PC-9 (cell line): Measurements from ENCODE around the gene MVD. TPM values are rescaled to one million over a fixed set of nuclear protein-coding genes. Genes with fewer than 3 reads are reported as not detected.

ENCODE experiments used
- BruUV-seq: library from RNA; stranded (reverse); fragments of 400-500 nt; replicated peaks from 2 replicates; lab custom pipeline; 2021; lab: Mats Ljungman, UMichigan
- CTCF ChIA-PET: fragments of 300-600 bp; sonication (Branson Sonifier 250); formaldehyde crosslinking; loops from one replicate; lab custom pipeline; 2022; ENCODE audit warnings: antibody characterized with exemption; lab: Charles Lee
- POLR2A ChIA-PET: fragments of 300-600 bp; sonication (Branson Sonifier 250); formaldehyde crosslinking; loops from one replicate; lab custom pipeline; 2022; ENCODE audit warnings: antibody characterized with exemption; ENCODE audit not compliant: unreplicated experiment; lab: Charles Lee
- DNase-seq, 2 experiments: peaks; one replicate each; pipeline versions ENCODE4 v3.0.0 to v3.0.0-alpha.2; 2015 to 2022; ENCODE audit warnings: mixed read lengths in 1 of 2
- H2AFZ ChIP-seq: fragments of 200-600 bp; sonication (generic); 2 replicates; pipeline ENCODE4 v1.8.1; 2017; ENCODE audit warnings: antibody characterized with exemption
- H3F3A ChIP-seq: fragments of 200-600 bp; sonication (generic); 2 replicates; pipeline ENCODE4 v1.8.1; 2017; ENCODE audit warnings: antibody characterized with exemption, mild to moderate bottlenecking, low read depth; ENCODE audit not compliant: insufficient read depth
- H3K27ac ChIP-seq: fragments of 200-600 bp; sonication (generic); 2 replicates; pipeline ENCODE4 v1.6.1; 2016; ENCODE audit warnings: mixed run types
- H3K27me3 ChIP-seq: fragments of 200-600 bp; sonication (generic); 2 replicates; pipeline ENCODE4 v1.6.1; 2016; ENCODE audit warnings: low read depth, mixed run types; ENCODE audit not compliant: insufficient read depth
- H3K36me3 ChIP-seq: fragments of 200-600 bp; sonication (generic); 2 replicates; pipeline ENCODE4 v1.6.1; 2016; ENCODE audit warnings: low read depth, mixed run types
- H3K4me1 ChIP-seq: fragments of 200-600 bp; sonication (generic); replicated peaks from 2 replicates; pipeline ENCODE4 v1.6.1; 2016; ENCODE audit warnings: mixed run types; ENCODE audit not compliant: insufficient read depth
- H3K4me2 ChIP-seq: fragments of 200-600 bp; sonication (generic); 2 replicates; pipeline ENCODE4 v1.6.1; 2017; ENCODE audit warnings: mixed run types
- H3K4me3 ChIP-seq: fragments of 200-600 bp; sonication (generic); 2 replicates; pipeline ENCODE4 v1.6.1; 2016; ENCODE audit warnings: mixed run types
- H3K79me2 ChIP-seq: fragments of 200-600 bp; sonication (generic); 2 replicates; pipeline ENCODE4 v1.6.1; 2017; ENCODE audit warnings: low read depth, mixed run types
- H3K9me2 ChIP-seq: fragments of 200-600 bp; sonication (generic); 2 replicates; pipeline ENCODE4 v1.8.1; 2017; ENCODE audit warnings: mild to moderate bottlenecking; ENCODE audit not compliant: insufficient read depth
- H3K9me3 ChIP-seq: fragments of 200-600 bp; sonication (generic); 2 replicates; pipeline ENCODE4 v1.8.1; 2016; ENCODE audit warnings: low read depth; ENCODE audit not compliant: insufficient read depth
- H4K20me1 ChIP-seq: fragments of 200-600 bp; sonication (generic); 2 replicates; pipeline ENCODE4 v1.8.1; 2017; ENCODE audit not compliant: insufficient read depth
- EZH2 ChIP-seq: fragments of 200-600 bp; sonication (generic); IDR thresholded peaks from 2 replicates; pipeline ENCODE4 v1.8.0; 2017; ENCODE audit warnings: antibody characterized with exemption, low read depth
- intact Hi-C: fragments of 100-400 bp; cut with micrococcal nuclease; formaldehyde crosslinking; loops from one replicate; pipeline ENCODE4 v1.10.0; 2022; ENCODE audit not compliant: unreplicated experiment
- total RNA-seq: library from RNA; stranded (reverse); gene quantifications from 2 replicates; pipeline ENCODE4 v1.2.3, GENCODE V29; 2021
- TF ChIP-seq, protein P1 (sequence below): fragments of 200-600 bp; sonication (generic); conservative IDR thresholded peaks from 2 replicates; pipeline ENCODE4 v1.6.1; 2017; ENCODE audit warnings: mixed run types, antibody characterized with exemption, mild to moderate bottlenecking, moderate library complexity

Gene MVD
- total RNA-seq, 1 experiment from 2014 or later, result 168 TPM

- intact Hi-C loops, result no loop called here
- BruUV-seq, result no TSS peak
- no peaks in the 10 kb centered on the region for H3K9me3 ChIP-seq
- TF ChIP-seq EZH2, result no peak
- TF ChIP-seq, protein P1, sequence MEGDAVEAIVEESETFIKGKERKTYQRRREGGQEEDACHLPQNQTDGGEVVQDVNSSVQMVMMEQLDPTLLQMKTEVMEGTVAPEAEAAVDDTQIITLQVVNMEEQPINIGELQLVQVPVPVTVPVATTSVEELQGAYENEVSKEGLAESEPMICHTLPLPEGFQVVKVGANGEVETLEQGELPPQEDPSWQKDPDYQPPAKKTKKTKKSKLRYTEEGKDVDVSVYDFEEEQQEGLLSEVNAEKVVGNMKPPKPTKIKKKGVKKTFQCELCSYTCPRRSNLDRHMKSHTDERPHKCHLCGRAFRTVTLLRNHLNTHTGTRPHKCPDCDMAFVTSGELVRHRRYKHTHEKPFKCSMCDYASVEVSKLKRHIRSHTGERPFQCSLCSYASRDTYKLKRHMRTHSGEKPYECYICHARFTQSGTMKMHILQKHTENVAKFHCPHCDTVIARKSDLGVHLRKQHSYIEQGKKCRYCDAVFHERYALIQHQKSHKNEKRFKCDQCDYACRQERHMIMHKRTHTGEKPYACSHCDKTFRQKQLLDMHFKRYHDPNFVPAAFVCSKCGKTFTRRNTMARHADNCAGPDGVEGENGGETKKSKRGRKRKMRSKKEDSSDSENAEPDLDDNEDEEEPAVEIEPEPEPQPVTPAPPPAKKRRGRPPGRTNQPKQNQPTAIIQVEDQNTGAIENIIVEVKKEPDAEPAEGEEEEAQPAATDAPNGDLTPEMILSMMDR, result no peak
- H3K36me3 ChIP-seq, result no peaks in the 10 kb centered on the region
- H4K20me1 ChIP-seq, result peaks cover 12% of the 10 kb centered on the region
- no peak overlapping the region for H3K4me3 ChIP-seq
- no peak overlapping the region for H2AFZ ChIP-seq
- ChIA-PET POLR2A (no interaction called here), CTCF (no interaction called here)
- H3K9me2 ChIP-seq, result no peaks in the 10 kb centered on the region
- H3K79me2 ChIP-seq, result no peaks in the 10 kb centered on the region
- peaks cover 18% of the 10 kb centered on the region; the same call in 1 of the 2 replicates for H3F3A ChIP-seq
- no peak for DNase-seq
- H3K4me1 ChIP-seq, result no peaks in the 10 kb centered on the region
- H3K4me2 ChIP-seq, result no peak overlapping the region
- H3K27me3 ChIP-seq, result peaks cover 13% of the 10 kb centered on the region; the same call in 1 of the 2 replicates
- no peak overlapping the region for H3K27ac ChIP-seq
These were observed 16.4 kb downstream of the MVD start for GRCh38 chr16:88646345-88647034.

- H3K4me1 ChIP-seq, result no peaks in the 10 kb centered on the region
- no peak for DNase-seq
- no peaks in the 10 kb centered on the region for H3K9me2 ChIP-seq
- H2AFZ ChIP-seq, result no peak overlapping the region
- H3K36me3 ChIP-seq, result no peaks in the 10 kb centered on the region
- peaks cover 14% of the 10 kb centered on the region; the same call in 1 of the 2 replicates for H3F3A ChIP-seq
- H3K4me3 ChIP-seq, result no peak overlapping the region
- H3K9me3 ChIP-seq, result no peaks in the 10 kb centered on the region
- CTCF ChIA-PET, result no interaction called here
- no TSS peak for BruUV-seq
- no peak for TF ChIP-seq EZH2
- TF ChIP-seq, protein P1, result no peak
- H4K20me1 ChIP-seq, result peaks cover 12% of the 10 kb centered on the region
- H3K27ac ChIP-seq, result no peak overlapping the region
- no peaks in the 10 kb centered on the region for H3K79me2 ChIP-seq
- no peak overlapping the region for H3K4me2 ChIP-seq
- POLR2A ChIA-PET, result no interaction called here
- intact Hi-C loops, result no loop called here
- peaks cover 13% of the 10 kb centered on the region; the same call in 1 of the 2 replicates for H3K27me3 ChIP-seq
These were observed 16.9 kb downstream of the MVD start for GRCh38 chr16:88645941-88646340.

GRCh38 chr16:88645455-88645854 lies 17.4 kb downstream of the MVD start:
- no TSS peak for BruUV-seq
- Histone ChIP-seq H3K36me3 (no peaks in the 10 kb centered on the region), H3K9me3 (no peaks in the 10 kb centered on the region), H3K4me3 (no peak overlapping the region), H3K9me2 (no peaks in the 10 kb centered on the region), H3K79me2 (no peaks in the 10 kb centered on the region), H3F3A (peaks cover 14% of the 10 kb centered on the region; the same call in 1 of the 2 replicates), H2AFZ (no peak overlapping the region), H3K27ac (no peak overlapping the region), H3K4me2 (no peak overlapping the region), H3K4me1 (no peaks in the 10 kb centered on the region), H4K20me1 (peaks cover 12% of the 10 kb centered on the region), H3K27me3 (peaks cover 13% of the 10 kb centered on the region; the same call in 1 of the 2 replicates)
- TF ChIP-seq, protein P1, result no peak
- no peak for TF ChIP-seq EZH2
- CTCF ChIA-PET, result no interaction called here
- intact Hi-C loops, result no loop called here
- no peak for DNase-seq
- POLR2A ChIA-PET, result no interaction called here
